ENCODE results near the gene MKX.

The MKX gene

DNA sequence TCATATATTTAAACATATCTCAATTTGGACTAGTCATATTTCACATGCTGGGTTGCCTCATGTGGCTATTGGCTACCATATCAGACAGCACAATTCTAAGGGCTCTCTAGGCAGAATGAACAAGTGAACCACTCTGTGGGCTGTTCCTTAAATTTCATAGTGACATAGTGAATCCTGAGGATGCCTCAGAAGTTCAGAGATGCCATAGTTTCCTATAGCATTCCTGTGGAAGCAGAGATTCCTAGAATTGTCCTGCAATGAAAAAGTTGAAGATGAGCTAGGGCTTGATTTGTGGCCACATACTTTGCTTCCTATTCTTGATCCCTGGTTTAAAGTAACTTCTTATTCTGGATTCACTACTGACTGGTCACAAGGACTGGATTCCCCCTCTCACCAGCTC lies 35.6 kb downstream of the MKX start:
- TF ChIP-seq ZFX (IDR thresholded peaks at IDR 0.05; ENCODE audit: borderline replicate concordance) (no peak), CTCF (IDR thresholded peaks at IDR 0.05) (no peak)
- no peak overlapping the region for H3K27ac ChIP-seq

DNA sequence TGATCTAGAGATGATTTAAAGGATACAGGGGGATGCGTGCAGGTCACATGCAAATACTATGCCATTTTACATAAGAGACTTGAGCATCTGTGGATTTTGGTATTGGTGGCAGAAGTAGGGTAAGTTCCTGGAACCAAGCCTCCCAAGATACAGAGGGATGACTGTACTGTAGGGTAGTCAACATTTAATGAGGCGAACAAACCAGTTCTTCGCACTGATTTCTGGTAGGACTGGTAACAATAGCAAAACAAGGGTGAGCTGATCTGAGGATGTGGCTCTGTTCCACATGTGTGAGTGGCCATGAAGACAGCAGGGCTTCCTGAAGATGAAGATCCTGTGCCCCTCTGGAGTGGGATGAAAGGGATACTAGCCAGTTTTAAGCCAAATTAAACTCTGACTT lies 36.3 kb downstream of the MKX start:
- TF ChIP-seq CTCF (IDR thresholded peaks at IDR 0.05) (no peak), ZFX (IDR thresholded peaks at IDR 0.05; ENCODE audit: borderline replicate concordance) (no peak)
- H3K27ac ChIP-seq = no peak overlapping the region

DNA sequence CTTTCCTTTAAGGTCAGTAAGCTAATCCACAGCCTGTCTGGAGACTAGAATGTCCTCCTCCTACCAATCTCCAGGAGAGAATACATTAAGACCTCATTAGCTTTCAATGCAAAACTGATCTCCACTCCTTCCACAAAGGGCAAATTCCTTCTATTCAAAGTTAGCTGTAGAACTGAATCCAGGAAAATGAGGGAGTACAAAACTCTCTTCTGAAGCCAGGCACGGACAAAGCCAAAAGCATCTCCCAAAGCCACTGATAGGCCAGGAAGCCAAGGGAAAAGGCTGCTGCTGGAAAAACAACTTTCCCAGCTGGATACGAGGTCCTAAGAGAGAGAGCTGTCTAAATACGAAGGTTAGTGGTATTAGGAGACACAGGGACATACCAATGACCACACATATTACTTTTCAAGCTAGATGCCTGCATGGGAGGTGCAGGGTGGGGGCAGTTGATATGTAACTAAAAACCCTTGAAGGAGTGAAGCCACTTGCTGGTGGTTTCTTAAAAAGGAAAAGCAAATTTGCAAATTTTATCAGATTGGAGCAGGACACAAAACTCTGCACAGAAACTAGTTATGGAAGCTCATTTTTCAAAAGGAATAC lies 43.6 kb downstream of the MKX start:
- H3K27ac ChIP-seq = no peak overlapping the region
- TF ChIP-seq CTCF (IDR thresholded peaks at IDR 0.05) (no peak), ZFX (IDR thresholded peaks at IDR 0.05; ENCODE audit: borderline replicate concordance) (no peak)

DNA sequence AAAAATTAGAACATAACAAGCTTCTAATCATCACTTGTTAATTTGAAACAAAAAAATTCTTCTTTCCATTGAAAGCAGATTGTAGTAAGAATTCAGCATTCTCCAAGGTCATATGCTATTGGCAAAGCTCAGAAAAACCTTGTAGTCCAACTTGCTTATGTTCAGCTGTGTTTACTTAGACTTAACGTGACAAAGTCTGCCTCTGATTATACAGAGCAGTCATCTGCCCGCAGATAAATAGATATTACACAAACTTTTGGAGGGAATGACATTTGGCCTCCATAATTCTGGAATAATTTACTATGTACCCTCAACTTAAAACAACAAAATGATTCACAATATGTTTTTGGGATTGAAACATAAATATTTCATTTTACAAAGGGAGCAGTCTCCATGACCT lies 45.8 kb downstream of the MKX start:
- TF ChIP-seq ZFX (IDR thresholded peaks at IDR 0.05; ENCODE audit: borderline replicate concordance) (no peak), CTCF (IDR thresholded peaks at IDR 0.05) (no peak)

GRCh38 chr10:27698961-27699360 lies 46.7 kb downstream of the MKX start:
- no peak overlapping the region for H3K27ac ChIP-seq
- TF ChIP-seq CTCF (IDR thresholded peaks at IDR 0.05) (no peak), ZFX (IDR thresholded peaks at IDR 0.05; ENCODE audit: borderline replicate concordance) (no peak)

More for the DNA sequence above, 45.8 kb downstream of the MKX start:
- H3K27ac ChIP-seq = no peak overlapping the region

DNA sequence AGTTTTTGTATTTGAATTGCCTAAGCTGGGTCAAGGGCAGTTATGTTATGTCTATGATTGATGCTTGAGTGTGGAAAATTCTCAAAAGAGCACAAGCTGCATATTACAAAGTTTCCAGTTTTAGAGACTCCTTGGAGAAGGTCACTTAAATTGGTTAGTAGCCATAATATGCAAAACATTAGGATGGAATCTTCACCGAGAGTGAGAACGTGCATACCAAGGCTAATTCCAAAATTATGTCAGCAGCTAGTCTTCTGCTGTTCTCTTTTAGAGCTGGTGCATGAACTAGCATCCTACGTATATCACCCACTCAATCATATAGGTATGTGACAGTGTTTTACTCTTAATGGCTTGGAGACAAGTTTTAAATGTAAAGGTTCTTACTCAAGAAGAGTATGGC lies 49.2 kb downstream of the MKX start:
- H3K27ac ChIP-seq = no peak overlapping the region
- TF ChIP-seq CTCF (IDR thresholded peaks at IDR 0.05) = no peak
- no peak for TF ChIP-seq ZFX (IDR thresholded peaks at IDR 0.05; ENCODE audit: borderline replicate concordance)

DNA sequence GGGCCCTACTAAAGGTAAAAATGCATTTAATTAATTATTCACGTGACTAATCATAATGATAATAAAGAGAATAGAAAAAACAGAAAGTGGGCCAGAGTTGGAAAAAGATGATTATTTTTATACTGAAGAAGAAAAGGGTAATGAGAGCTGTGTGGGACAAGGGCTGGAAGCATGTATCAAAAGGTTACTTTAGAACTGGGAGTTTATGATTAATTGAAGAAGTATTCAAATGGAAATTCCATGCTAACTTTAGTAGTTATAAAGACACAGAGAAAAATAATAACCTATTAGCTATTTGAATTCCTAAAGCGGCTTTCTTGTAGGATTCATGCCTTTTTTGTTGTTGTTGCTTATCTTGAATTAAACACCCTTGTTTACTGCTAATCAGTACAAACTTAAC lies 49.9 kb downstream of the MKX start:
- TF ChIP-seq CTCF (IDR thresholded peaks at IDR 0.05) = no peak
- no peak for TF ChIP-seq ZFX (IDR thresholded peaks at IDR 0.05; ENCODE audit: borderline replicate concordance)
- H3K27ac ChIP-seq = no peak overlapping the region

Measured in 22Rv1 (cell line).